PC-3 (cell line): Measurements from ENCODE around the gene SCN2B. TPM values are rescaled to one million over a fixed set of nuclear protein-coding genes. Genes with fewer than 3 reads are reported as not detected.

ENCODE experiments used
- ATAC-seq: fragments of 200-7000 bp; cut with Tn5 transposase; 2 replicates; pipeline ENCODE4 v1.9.1; 2020; ENCODE audit warnings: mild to moderate bottlenecking, moderate library complexity
- BruUV-seq: library from RNA; stranded (reverse); fragments of 400-500 nt; replicated peaks from 2 replicates; lab custom pipeline; 2021; lab: Mats Ljungman, UMichigan
- CTCF ChIA-PET: fragments of 300-600 bp; sonication (Branson Sonifier 250); formaldehyde crosslinking; loops from one replicate; lab custom pipeline; 2022; ENCODE audit warnings: antibody characterized with exemption; lab: Charles Lee
- POLR2A ChIA-PET: fragments of 300-600 bp; sonication (Branson Sonifier 250); formaldehyde crosslinking; loops from one replicate; lab custom pipeline; 2022; ENCODE audit warnings: antibody characterized with exemption; ENCODE audit not compliant: unreplicated experiment; lab: Charles Lee
- DNase-seq: peaks from one replicate; pipeline ENCODE4 v3.0.0-alpha.2; 2015
- H2AFZ ChIP-seq: fragments of 300-600 bp; sonication (generic); 2 replicates; pipeline ENCODE4 v1.6.0; 2016; ENCODE audit warnings: antibody characterized with exemption, low read length
- H3F3A ChIP-seq: fragments of 300-600 bp; sonication (generic); one replicate; pipeline ENCODE4 v1.6.0; 2017; ENCODE audit warnings: antibody characterized with exemption, low read length, control low read depth, mild to moderate bottlenecking; ENCODE audit not compliant: unreplicated experiment
- H3K27ac ChIP-seq: fragments of 300-600 bp; sonication (generic); 2 replicates; pipeline ENCODE4 v1.5.1; 2016; ENCODE audit warnings: mild to moderate bottlenecking, low read length
- H3K27me3 ChIP-seq: fragments of 300-600 bp; sonication (generic); 2 replicates; pipeline ENCODE4 v1.6.1; 2016; ENCODE audit warnings: low read length, mixed read lengths
- H3K36me3 ChIP-seq: fragments of 300-600 bp; sonication (generic); 2 replicates; pipeline ENCODE4 v1.6.1; 2016; ENCODE audit warnings: low read depth, mixed run types, low read length, mixed read lengths
- H3K4me1 ChIP-seq: fragments of 300-600 bp; sonication (generic); 2 replicates; pipeline ENCODE4 v1.5.1; 2016; ENCODE audit warnings: low read length; ENCODE audit not compliant: insufficient read depth
- H3K4me2 ChIP-seq: fragments of 300-600 bp; sonication (generic); 2 replicates; pipeline ENCODE4 v1.6.0; 2016; ENCODE audit warnings: low read length
- H3K4me3 ChIP-seq: fragments of 300-600 bp; sonication (generic); 2 replicates; pipeline ENCODE4 v1.5.1; 2016; ENCODE audit warnings: mild to moderate bottlenecking, low read length, mixed read lengths
- H3K79me2 ChIP-seq: fragments of 300-600 bp; sonication (generic); 2 replicates; pipeline ENCODE4 v1.6.1; 2017; ENCODE audit warnings: low read length, mixed read lengths
- H3K9ac ChIP-seq: fragments of 300-600 bp; sonication (generic); 2 replicates; pipeline ENCODE4 v1.6.0; 2016; ENCODE audit warnings: mild to moderate bottlenecking, low read length
- H3K9me2 ChIP-seq: fragments of 300-600 bp; sonication (generic); replicated peaks from 2 replicates; pipeline ENCODE4 v1.6.1; 2016; ENCODE audit warnings: mixed run types, low read length, mixed read lengths
- H3K9me3 ChIP-seq: fragments of 300-600 bp; sonication (generic); 2 replicates; pipeline ENCODE4 v1.6.1; 2016; ENCODE audit warnings: low read length, mixed read lengths
- H4K20me1 ChIP-seq: fragments of 300-600 bp; sonication (generic); 2 replicates; pipeline ENCODE4 v1.6.1; 2016; ENCODE audit warnings: low read length, mixed read lengths
- CTCF ChIP-seq: fragments of 300-600 bp; sonication (generic); conservative IDR thresholded peaks from 2 replicates; pipeline ENCODE4 v1.5.1; 2017; ENCODE audit warnings: antibody characterized with exemption, low read depth, mild to moderate bottlenecking, low read length
- EZH2 ChIP-seq: fragments of 300-600 bp; sonication (generic); IDR thresholded peaks from one replicate; pipeline ENCODE4 v1.6.1; 2017; ENCODE audit warnings: antibody characterized with exemption, mild to moderate bottlenecking, low read length; ENCODE audit not compliant: unreplicated experiment
- EZH2phosphoT487 ChIP-seq: fragments of 300-600 bp; sonication (generic); IDR thresholded peaks from 2 replicates; pipeline ENCODE4 v1.6.1; 2018; ENCODE audit warnings: mild to moderate bottlenecking, antibody characterized with exemption, low read length, borderline replicate concordance
- intact Hi-C: fragments of 100-400 bp; cut with micrococcal nuclease; formaldehyde crosslinking; loops from 2 replicates; pipeline ENCODE4 v1.9.0; 2023
- total RNA-seq: library from RNA; depleted of rRNA; stranded (reverse); fragments of >200 nt; gene quantifications from 2 replicates; pipeline ENCODE4 v1.2.3, GENCODE V29; 2014

The SCN2B gene
- total RNA-seq, 1 experiment from 2014 or later: not detected

- Histone ChIP-seq H3F3A (no peaks in the 10 kb centered on the region), H3K4me3 (no peak overlapping the region), H3K4me2 (no peak overlapping the region), H3K9ac (no peak overlapping the region), H3K9me3 (no peaks in the 10 kb centered on the region), H2AFZ (no peak overlapping the region), H4K20me1 (no peaks in the 10 kb centered on the region), H3K27me3 (peaks cover 36% of the 10 kb centered on the region), H3K79me2 (no peaks in the 10 kb centered on the region), H3K36me3 (no peaks in the 10 kb centered on the region), H3K27ac (no peak overlapping the region), H3K9me2 (no peaks in the 10 kb centered on the region), H3K4me1 (peaks cover 9% of the 10 kb centered on the region; the same call in 1 of the 2 replicates)
- intact Hi-C loops: no loop called here
- BruUV-seq: no TSS peak
- no peak for ATAC-seq
- no peak for DNase-seq
- TF ChIP-seq EZH2 (no peak), EZH2phosphoT487 (no peak), CTCF (no peak)
- POLR2A ChIA-PET: no interaction called here
- CTCF ChIA-PET: no interaction called here
Measured at GRCh38 chr11:118170231-118170630, 6.2 kb downstream of the SCN2B start.

GRCh38 chr11:118169300-118170140 is 6.9 kb downstream of the SCN2B start:
- DNase-seq: no peak
- no peaks in the 10 kb centered on the region for H4K20me1 ChIP-seq
- H3K36me3 ChIP-seq: no peaks in the 10 kb centered on the region
- H3K27ac ChIP-seq: no peak overlapping the region
- CTCF ChIA-PET: interaction anchor here (0.6 kb wide), 1 partner anchor 124 kb away, joined by 3 read pairs; no protein-coding TSS in a partner anchor
- H3K79me2 ChIP-seq: no peaks in the 10 kb centered on the region
- TF ChIP-seq EZH2 (no peak), EZH2phosphoT487 (no peak), CTCF (no peak)
- no peak for ATAC-seq
- intact Hi-C loops: no loop called here
- peaks cover 2% of the 10 kb centered on the region; the same call in 1 of the 2 replicates for H3K4me1 ChIP-seq
- H3K4me2 ChIP-seq: no peak overlapping the region
- BruUV-seq: no TSS peak
- H3K9ac ChIP-seq: no peak overlapping the region
- H3K27me3 ChIP-seq: peaks cover 38% of the 10 kb centered on the region
- no peaks in the 10 kb centered on the region for H3K9me3 ChIP-seq
- POLR2A ChIA-PET: no interaction called here
- no peak overlapping the region for H2AFZ ChIP-seq
- no peak overlapping the region for H3K4me3 ChIP-seq
- no peaks in the 10 kb centered on the region for H3K9me2 ChIP-seq
- no peaks in the 10 kb centered on the region for H3F3A ChIP-seq

GRCh38 chr11:118168751-118169150 is 7.7 kb downstream of the SCN2B start:
- CTCF ChIA-PET: interaction anchor here (0.5 kb wide), 1 partner anchor 29 kb away, joined by 3 read pairs; no protein-coding TSS in a partner anchor
- Histone ChIP-seq H3K9ac (no peak overlapping the region), H3K79me2 (no peaks in the 10 kb centered on the region), H3K4me1 (no peaks in the 10 kb centered on the region), H3K4me2 (no peak overlapping the region), H3K9me3 (no peaks in the 10 kb centered on the region), H3K4me3 (no peak overlapping the region), H3K36me3 (no peaks in the 10 kb centered on the region), H3K9me2 (no peaks in the 10 kb centered on the region), H4K20me1 (no peaks in the 10 kb centered on the region), H3K27ac (no peak overlapping the region), H3F3A (no peaks in the 10 kb centered on the region), H2AFZ (no peak overlapping the region), H3K27me3 (peaks cover 45% of the 10 kb centered on the region)
- ATAC-seq (no peak), DNase-seq (peak; percentile 31)
- POLR2A ChIA-PET: no interaction called here
- BruUV-seq: no TSS peak
- intact Hi-C loops: no loop called here
- TF ChIP-seq EZH2: no peak
- no peak for TF ChIP-seq EZH2phosphoT487
- TF ChIP-seq CTCF: no peak
